IMR-90 (cell line): ENCODE data around the gene SBNO1.

Experiments used
- BHLHE40 ChIP-seq: fragments of 150-350 bp; IDR thresholded peaks from 2 replicates; pipeline ENCODE4 v1.6.1; 2016; ENCODE audit warnings: mild to moderate bottlenecking, low read depth, low read length
- CEBPB ChIP-seq: IDR thresholded peaks from 2 replicates; pipeline ENCODE4 v1.6.1; 2012; ENCODE audit warnings: low read depth, low read length, improper control_type of control experiment
- CHD1 ChIP-seq: IDR thresholded peaks from 2 replicates; pipeline ENCODE4 v1.6.1; 2012; ENCODE audit warnings: low read depth, low read length, improper control_type of control experiment
- MAFK ChIP-seq: IDR thresholded peaks from 2 replicates; pipeline ENCODE4 v1.6.1; 2012; ENCODE audit warnings: low read depth, low read length, improper control_type of control experiment
- MXI1 ChIP-seq: IDR thresholded peaks from 2 replicates; pipeline ENCODE4 v1.6.1; 2012; ENCODE audit warnings: low read depth, mild to moderate bottlenecking, low read length, moderate library complexity, borderline replicate concordance
- POLR2A ChIP-seq: IDR thresholded peaks from 2 replicates; pipeline ENCODE4 v1.6.1; 2012; ENCODE audit warnings: mild to moderate bottlenecking, low read depth, low read length
- RAD21 ChIP-seq: IDR thresholded peaks from 2 replicates; pipeline ENCODE4 v1.6.1; 2012; ENCODE audit warnings: low read length, improper control_type of control experiment
- RCOR1 ChIP-seq: IDR thresholded peaks from 2 replicates; pipeline ENCODE4 v1.6.1; 2012; ENCODE audit warnings: mild to moderate bottlenecking, low read length, improper control_type of control experiment; ENCODE audit not compliant: insufficient replicate concordance
- RFX5 ChIP-seq: IDR thresholded peaks from 2 replicates; pipeline ENCODE4 v1.8.0; 2012; ENCODE audit warnings: low read depth, mild to moderate bottlenecking, low read length, moderate library complexity
- SMC3 ChIP-seq: fragments of 150-350 bp; IDR thresholded peaks from 2 replicates; pipeline ENCODE4 v1.6.1; 2016; ENCODE audit warnings: low read depth, mild to moderate bottlenecking, antibody characterized with exemption, low read length, moderate library complexity
- TF ChIP-seq, protein P1 (sequence below): fragments of 150-350 bp; IDR thresholded peaks from 2 replicates; pipeline ENCODE4 v1.6.1; 2016; ENCODE audit warnings: low read depth, mild to moderate bottlenecking, low read length, moderate library complexity, borderline replicate concordance
- TF ChIP-seq, protein P2 (sequence below): conservative IDR thresholded peaks from 2 replicates; pipeline ENCODE4 v1.5.1; 2012; ENCODE audit warnings: mild to moderate bottlenecking, low read depth, low read length, improper control_type of control experiment
- TF ChIP-seq, protein P3 (sequence below): fragments of 150-350 bp; IDR thresholded peaks from 2 replicates; pipeline ENCODE4 v1.6.1; 2017; ENCODE audit warnings: mild to moderate bottlenecking, antibody characterized with exemption, low read length, low read depth

DNA sequence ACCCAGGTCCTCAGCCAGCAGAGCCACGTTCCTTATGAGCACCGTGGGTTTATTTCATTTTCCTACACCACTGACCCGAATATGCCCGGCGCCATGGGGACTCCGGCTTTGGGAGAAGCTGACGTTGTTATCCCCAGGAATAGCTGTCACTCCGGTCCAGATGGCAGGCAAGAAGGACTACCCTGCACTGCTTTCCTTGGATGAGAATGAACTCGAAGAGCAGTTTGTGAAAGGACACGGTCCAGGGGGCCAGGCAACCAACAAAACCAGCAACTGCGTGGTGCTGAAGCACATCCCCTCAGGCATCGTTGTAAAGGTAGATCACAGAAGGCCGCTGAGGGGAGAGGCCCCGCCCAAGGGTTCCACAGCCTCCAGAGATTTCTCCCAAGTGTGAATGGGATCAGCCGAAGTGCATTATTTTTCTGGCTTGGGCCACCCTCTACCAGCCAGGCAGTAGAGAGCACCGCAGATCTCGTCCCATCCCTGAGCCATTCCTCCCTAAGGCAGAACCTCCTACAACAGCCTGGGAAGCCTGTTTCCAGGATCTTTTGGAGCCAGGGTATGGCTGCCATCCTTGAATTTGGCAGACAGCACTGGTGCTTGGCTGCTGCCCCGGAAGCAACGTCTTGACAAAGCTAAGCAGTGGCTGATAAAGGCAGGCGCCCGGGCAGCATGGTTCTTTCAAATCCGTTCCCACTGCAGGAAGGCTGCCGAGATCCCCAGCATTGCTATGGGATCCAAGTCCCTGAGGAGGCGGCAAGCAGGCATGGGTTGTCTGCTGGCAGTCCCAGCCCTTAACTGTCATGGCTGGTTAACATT, 110.8 kb downstream of the SBNO1 start:
- TF ChIP-seq SMC3 (no peak), MAFK (no peak), RAD21 (no peak), POLR2A (no peak), RCOR1 (no peak), RFX5 (no peak), CEBPB (no peak), BHLHE40 (no peak), MXI1 (no peak), CHD1 (no peak)
- TF ChIP-seq, protein P1, sequence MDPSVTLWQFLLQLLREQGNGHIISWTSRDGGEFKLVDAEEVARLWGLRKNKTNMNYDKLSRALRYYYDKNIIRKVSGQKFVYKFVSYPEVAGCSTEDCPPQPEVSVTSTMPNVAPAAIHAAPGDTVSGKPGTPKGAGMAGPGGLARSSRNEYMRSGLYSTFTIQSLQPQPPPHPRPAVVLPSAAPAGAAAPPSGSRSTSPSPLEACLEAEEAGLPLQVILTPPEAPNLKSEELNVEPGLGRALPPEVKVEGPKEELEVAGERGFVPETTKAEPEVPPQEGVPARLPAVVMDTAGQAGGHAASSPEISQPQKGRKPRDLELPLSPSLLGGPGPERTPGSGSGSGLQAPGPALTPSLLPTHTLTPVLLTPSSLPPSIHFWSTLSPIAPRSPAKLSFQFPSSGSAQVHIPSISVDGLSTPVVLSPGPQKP: no peak
- TF ChIP-seq, protein P2, sequence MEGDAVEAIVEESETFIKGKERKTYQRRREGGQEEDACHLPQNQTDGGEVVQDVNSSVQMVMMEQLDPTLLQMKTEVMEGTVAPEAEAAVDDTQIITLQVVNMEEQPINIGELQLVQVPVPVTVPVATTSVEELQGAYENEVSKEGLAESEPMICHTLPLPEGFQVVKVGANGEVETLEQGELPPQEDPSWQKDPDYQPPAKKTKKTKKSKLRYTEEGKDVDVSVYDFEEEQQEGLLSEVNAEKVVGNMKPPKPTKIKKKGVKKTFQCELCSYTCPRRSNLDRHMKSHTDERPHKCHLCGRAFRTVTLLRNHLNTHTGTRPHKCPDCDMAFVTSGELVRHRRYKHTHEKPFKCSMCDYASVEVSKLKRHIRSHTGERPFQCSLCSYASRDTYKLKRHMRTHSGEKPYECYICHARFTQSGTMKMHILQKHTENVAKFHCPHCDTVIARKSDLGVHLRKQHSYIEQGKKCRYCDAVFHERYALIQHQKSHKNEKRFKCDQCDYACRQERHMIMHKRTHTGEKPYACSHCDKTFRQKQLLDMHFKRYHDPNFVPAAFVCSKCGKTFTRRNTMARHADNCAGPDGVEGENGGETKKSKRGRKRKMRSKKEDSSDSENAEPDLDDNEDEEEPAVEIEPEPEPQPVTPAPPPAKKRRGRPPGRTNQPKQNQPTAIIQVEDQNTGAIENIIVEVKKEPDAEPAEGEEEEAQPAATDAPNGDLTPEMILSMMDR: no peak
- TF ChIP-seq, protein P3, sequence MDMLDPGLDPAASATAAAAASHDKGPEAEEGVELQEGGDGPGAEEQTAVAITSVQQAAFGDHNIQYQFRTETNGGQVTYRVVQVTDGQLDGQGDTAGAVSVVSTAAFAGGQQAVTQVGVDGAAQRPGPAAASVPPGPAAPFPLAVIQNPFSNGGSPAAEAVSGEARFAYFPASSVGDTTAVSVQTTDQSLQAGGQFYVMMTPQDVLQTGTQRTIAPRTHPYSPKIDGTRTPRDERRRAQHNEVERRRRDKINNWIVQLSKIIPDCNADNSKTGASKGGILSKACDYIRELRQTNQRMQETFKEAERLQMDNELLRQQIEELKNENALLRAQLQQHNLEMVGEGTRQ: no peak
